ENCODE measurements around the gene ULBP1.
"Not testable (repeated sequence)": the region's sequence is repeated elsewhere in the genome, so short reads cannot be mapped to it uniquely, and the experiment has no call there.

The ULBP1 gene

DNA sequence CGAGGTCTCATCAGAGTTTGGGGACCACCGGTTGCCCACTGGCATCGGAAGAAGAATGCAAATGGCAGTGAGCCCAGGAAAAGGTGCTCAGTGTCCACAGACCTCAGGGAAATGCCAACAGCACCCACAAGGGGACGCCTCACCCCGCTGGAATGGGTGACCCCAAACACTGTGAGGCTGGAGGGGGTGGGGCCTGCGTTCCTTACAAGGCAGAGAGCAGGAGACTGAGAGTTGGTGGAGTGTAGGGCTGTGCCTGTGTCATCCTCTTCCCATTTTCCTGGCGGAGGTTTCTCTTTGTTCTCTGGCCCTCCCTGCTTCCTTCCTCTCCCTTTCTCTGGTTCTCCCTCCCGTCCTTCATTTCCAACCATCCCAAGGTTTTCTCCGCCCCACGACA is 9.8 kb upstream of the ULBP1 start:
- DNase-seq = not testable (repeated sequence)

DNA sequence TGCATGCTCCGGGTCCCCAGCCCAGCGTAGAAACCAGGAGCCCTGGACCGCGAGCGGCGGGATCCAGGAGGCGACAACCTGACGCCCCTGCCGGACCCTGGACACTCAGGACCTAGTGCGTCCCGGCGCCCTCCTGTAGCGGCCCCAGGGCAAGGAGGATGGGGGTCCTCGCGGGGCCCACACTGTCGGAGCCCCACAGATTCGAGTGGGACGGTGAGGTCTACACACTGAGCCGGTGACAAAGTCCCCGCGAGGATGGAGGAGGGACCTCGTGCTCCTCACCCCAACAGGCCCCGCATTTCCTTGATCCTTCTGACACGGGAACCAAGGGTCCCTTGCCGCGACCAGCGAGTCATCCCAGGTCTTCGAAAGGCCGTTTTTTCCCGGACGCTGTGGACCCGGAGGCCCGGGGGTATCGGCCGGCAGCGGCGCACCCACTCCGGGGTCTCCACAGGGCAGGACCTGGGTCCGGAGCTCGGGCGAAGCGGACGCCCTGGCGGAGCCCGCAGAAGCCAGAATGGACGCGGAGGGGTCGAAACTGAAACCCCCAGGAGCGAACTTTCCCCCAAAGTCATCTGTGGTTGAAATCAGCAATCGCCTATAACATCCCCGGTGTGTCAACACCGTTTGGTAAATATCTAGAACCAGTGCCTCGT is 9.3 kb upstream of the ULBP1 start:
- not testable (repeated sequence) for DNase-seq

DNA sequence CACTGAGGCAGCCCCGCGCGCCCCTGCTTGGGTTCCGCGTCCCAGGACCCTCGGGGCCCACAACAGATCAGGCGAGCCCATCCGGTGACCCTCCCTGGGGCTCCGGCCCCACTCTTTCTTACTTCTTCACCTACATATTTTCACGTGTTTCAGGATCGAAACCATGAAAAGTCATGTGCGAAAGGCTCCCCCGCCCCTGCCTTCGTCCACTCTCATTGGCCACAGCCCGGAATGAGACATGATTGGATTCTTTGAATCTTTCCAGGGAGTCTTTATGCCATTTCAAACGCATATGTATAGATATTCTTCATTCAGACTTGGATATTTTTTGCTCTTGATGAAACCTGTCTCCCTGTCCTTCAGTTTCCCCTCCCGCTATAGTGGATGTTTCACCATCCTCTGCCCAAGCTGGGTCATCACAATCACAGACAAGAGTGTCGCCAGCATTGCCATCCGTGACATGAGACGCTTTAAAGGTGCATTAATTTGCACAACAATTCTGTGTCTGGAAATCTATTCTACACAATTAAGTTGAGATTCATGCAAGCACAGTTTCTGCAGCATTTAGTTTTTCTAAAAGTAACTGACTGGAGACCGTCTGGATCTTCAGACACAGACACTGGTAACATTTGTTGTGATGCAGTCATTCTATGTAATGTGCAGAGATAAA is 8.6 kb upstream of the ULBP1 start:
- DNase-seq = not testable (repeated sequence)

GRCh38 chr6:149955654-149956317 is 8.0 kb upstream of the ULBP1 start:
- not testable (repeated sequence) for DNase-seq

DNA sequence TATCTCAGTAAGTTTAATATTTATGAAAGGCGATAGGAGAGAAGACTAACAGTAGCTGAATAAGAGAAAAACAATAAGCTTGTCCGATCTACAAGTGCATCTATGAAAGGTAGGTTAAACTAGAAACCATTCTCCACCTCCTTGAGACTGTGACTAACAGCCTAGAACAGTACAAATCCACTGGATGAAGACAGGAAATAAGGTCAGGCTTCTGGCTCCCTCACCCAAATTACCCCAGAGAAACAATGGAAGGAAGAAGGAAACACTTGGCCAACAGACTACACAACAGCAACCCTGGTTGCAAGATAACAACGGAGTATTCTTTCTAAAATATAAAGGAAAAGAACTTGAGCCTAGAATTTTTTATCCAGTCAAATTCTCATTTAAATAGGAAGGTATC is 5.6 kb upstream of the ULBP1 start:
- not testable (repeated sequence) for DNase-seq

GRCh38 chr6:149959806-149960205 is 3.9 kb upstream of the ULBP1 start:
- not testable (repeated sequence) for DNase-seq

GRCh38 chr6:149960488-149960887 is 3.3 kb upstream of the ULBP1 start:
- no peak for DNase-seq

GRCh38 chr6:149961728-149962425 is 1.9 kb upstream of the ULBP1 start:
- no peak for DNase-seq

DNA sequence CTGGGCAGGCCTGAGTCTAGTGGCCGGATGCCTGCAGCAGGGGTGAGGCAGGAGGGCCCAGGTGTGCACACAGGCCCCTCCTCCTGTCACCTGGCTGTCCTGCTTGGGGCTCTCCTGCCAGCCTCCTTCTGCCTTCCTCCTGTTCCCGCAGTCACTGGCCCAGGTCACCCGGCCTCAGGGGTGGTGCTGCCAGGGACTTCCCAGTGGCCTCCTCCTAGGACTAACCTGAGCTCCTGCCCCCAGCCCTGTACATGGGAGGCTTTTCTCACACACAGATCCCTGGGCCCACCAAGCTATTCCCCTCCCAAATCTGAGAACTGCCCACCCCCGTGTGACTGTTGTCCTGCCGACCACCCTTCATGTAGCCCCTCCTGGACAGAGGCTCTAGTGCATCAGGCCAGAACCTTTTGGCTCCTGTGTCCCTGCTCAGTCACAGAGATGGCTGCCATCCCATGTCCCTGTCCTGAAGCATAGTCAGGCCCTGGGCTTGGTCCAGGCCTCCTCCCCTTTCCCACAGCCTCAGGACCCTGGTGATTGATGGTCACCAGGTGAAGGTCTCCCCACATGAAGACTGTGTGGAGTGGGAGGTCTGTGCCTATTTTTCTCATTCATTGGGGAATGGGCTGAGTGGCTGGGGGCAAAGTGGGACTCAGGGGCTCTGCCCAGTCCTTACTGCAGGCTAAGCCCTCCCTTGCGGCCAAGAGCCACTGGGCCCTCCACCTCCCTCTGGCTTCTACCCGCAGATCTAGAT is 1.1 kb upstream of the ULBP1 start:
- no peak for DNase-seq

DNA sequence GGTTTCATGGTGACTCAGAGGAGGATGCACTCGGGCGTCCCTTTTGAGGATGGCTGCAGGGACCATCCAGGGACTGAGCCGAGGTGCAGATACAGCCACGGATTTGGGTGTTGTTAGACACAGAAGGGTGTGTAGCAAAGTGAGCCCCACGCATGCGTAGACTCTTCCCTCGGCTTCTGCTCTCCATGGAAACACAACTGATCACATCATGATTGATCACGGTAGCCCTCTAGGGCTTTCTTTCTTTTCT is 606 bp upstream of the ULBP1 start:
- no peak for DNase-seq

DNA sequence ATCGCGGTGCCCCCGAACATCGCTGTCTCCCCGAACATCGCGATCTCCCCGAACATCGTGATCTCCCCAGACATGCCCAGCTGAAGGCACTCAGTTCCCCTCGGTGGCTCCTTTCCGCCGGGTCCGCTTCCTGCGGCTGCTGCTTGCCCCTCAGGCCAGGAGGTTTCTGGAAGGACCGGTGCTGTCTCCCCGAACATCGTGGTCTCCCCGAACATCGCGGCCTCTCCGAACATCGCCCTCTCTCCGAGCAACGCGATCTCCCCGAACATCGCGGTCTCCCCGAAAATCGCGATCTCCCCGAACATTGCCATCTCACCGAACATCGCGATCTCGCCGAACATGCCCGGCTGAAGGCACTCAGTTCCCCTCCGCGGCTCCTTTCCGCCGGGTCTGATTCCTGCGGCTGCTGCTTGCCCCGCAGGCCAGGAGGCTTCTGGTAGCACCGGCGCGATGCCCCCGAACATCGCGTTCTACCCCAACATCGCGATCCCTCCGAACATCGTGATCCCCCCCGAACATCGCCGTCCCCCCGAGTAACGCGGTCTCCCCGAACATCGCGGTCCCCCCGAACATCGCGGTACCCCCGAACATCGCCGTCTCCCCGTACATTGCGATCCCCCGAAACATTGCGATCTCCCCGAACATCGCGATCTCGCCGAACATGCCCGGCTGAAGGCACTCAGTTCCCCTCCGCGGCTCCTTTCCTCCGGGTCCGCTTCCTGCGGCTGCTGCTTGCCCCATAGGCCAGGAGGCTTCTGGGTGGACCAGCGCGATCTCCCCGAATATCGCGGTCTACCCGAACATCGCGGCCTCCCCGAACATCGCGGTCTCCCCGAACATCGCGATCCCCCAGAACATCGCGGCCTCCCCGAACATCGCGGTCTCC is 808 bp downstream of the ULBP1 start:
- DNase-seq = no peak

- no peak for DNase-seq
Observed at GRCh38 chr6:149965194-149966020, 1.7 kb downstream of the ULBP1 start.

GRCh38 chr6:149966319-149966718 is 2.6 kb downstream of the ULBP1 start:
- not testable (repeated sequence) for DNase-seq

DNA sequence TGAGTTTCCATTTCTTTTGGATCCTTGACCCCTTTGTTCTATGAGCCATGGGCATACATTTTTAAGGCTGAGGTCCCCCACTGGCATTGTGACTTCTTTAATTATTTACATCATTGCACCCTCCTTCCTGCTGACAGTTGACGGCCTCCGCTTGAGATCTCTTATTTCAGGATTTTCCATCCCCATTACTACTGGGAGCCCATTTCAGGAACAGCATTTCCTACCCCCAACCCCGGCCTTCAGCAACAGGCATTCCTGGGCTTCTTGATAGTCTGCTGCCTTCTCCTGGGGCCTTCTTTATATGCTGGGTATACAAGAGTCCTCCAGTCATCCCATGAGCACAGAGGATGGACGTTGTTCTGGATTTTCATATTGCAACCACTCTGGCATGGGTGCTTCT is 3.8 kb downstream of the ULBP1 start:
- no peak for DNase-seq

DNA sequence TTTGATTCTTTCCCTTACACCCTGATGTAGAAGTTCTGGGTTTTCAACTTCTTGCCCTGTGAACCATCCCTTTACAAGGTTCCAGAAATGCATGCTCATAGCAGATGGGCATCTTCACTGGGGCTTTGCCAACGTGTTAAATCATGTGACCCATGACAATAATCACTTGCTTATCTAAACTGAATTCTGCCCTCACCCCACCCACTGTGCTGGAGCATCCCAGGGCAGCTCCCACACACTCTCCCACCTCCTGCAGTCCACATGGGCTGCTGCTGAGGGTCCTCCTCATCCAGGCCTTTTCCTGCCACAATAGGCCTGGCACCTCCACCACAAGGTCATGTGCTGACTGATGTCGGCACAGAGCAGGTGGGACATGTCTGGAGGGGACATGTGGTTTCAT is 4.3 kb downstream of the ULBP1 start:
- DNase-seq = not testable (repeated sequence)

- DNase-seq = not testable (repeated sequence)
Observed at GRCh38 chr6:149968909-149969308, 5.2 kb downstream of the ULBP1 start.

GRCh38 chr6:149969635-149970034 is 5.9 kb downstream of the ULBP1 start:
- no peak for DNase-seq

GRCh38 chr6:149974394-149974793 is 10.7 kb downstream of the ULBP1 start:
- DNase-seq = not testable (repeated sequence)

DNA sequence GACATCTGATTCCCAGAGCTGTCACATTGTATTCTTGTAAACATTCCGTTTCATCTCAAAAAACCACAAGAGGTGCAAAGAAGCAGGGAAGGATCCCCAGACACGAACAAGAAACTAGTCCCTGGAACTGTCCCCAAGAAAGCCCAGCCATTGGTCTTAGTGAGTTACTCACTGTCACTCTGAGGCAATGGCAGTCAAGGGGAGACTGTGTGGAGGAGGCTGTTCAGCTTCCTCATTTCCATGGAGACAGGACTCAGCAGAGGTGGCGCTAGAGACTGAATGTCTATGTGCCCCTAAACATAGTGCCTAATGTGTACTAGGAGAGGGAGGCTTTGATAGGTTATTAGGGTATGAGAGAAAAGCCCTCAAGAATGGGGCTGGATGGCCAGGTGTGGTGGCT is 11.1 kb downstream of the ULBP1 start:
- DNase-seq = no peak

DNA sequence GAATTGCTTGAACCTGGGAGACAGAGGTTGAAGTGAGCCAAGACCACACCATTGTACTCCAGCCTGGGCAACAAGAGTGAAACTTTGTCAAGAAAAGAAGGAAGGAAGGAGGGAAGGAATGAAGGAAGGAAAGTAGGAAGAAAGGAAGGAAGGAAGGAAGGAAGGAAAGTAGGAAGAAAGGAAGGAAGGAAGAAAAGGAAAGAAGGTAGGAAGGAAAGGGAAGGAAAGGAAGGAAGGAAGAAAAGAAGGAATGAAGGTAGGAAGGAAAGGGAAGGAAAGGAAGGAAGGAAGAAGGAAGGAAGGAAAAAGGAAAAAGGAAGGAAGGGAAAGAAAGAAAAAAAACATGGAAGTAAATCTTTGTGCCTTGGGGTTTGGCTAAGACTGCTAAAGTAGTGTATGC is 11.7 kb downstream of the ULBP1 start:
- no peak for DNase-seq

DNA sequence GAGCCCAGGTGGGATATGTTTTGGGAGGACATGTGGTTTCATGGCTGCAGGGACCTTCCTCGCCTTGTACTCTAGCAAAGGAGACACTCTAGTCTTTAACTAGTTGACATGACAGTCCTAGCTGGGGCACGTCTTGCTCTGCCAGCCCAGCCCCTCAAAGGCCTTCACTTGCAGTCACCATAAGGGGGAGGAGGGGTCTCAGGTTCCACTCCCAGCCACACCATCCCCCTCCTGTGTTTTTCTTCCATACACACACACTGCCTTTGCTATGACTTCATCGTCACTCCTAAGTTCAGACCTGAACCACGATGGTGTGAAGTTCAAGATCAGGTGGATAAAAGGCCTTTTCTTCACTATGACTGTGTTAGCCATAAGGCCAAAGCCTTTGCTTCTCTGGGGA is 13.5 kb downstream of the ULBP1 start:
- DNase-seq = no peak
